GM18498 (cell line): ENCODE measurements around the gene MAGEC3.

Experiments
- ATAC-seq: cut with Tn5 transposase; IDR thresholded peaks from one replicate; pipeline ENCODE4 v1.9.1; 2021; ENCODE audit warnings: mild to moderate bottlenecking, moderate library complexity; ENCODE audit not compliant: unreplicated experiment

The MAGEC3 gene

GRCh38 chrX:141945426-141945825 lies 107.3 kb downstream of the MAGEC3 start:
- ATAC-seq, result no peak

GRCh38 chrX:141947350-141947749 lies 109.2 kb downstream of the MAGEC3 start:
- no peak for ATAC-seq
